ENCODE data around the gene ARHGAP6. TPM values are rescaled to one million over a fixed set of nuclear protein-coding genes. Genes with fewer than 3 reads are reported as not detected.
"Not testable (repeated sequence)": the region's sequence is repeated elsewhere in the genome, so short reads cannot be mapped to it uniquely, and the experiment has no call there.

ARHGAP6 gene
- total RNA-seq, 6 experiments from 2014 or later, result 0.38 to 1.2 (median 0.78) TPM

DNA sequence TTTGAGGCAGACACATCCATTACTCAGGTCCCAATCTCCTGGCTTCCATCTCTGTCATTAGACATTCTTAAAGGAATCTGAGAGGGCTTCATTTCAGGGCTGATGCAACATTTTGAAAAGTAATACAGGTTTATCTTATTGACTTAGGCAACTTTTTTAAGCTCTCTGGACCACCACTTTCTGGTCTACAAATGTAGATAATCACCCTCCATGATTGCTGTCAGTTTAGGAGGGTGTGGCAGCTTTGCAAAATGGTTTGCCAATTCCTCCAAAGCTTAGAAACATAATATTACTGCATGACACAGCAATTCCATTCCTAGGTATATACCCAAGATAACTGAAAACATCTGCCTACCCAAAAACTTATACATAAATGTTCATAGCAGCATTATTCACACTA is 77.6 kb downstream of the ARHGAP6 start:
- no peak for TF ChIP-seq POLR2A (IDR thresholded peaks at IDR 0.05)
- TF ChIP-seq, protein P1, sequence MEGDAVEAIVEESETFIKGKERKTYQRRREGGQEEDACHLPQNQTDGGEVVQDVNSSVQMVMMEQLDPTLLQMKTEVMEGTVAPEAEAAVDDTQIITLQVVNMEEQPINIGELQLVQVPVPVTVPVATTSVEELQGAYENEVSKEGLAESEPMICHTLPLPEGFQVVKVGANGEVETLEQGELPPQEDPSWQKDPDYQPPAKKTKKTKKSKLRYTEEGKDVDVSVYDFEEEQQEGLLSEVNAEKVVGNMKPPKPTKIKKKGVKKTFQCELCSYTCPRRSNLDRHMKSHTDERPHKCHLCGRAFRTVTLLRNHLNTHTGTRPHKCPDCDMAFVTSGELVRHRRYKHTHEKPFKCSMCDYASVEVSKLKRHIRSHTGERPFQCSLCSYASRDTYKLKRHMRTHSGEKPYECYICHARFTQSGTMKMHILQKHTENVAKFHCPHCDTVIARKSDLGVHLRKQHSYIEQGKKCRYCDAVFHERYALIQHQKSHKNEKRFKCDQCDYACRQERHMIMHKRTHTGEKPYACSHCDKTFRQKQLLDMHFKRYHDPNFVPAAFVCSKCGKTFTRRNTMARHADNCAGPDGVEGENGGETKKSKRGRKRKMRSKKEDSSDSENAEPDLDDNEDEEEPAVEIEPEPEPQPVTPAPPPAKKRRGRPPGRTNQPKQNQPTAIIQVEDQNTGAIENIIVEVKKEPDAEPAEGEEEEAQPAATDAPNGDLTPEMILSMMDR (IDR thresholded peaks at IDR 0.05), result no peak
- H3K4me3 ChIP-seq, result no peak overlapping the region
- no peaks in the 10 kb centered on the region for H3K27me3 ChIP-seq
- DNase-seq (no peak), ATAC-seq (no peak)
- no peak overlapping the region for H3K27ac ChIP-seq
- intact Hi-C loops (cut with DNase I), result no loop called here
- H3K9me3 ChIP-seq, result no peaks in the 10 kb centered on the region
- H3K4me1 ChIP-seq, result no peaks in the 10 kb centered on the region
- no peaks in the 10 kb centered on the region for H3K36me3 ChIP-seq

GRCh38 chrX:11585174-11585573 is 80.5 kb downstream of the ARHGAP6 start:
- no peaks in the 10 kb centered on the region for H3K4me1 ChIP-seq
- H3K27me3 ChIP-seq, result peaks cover 0 to 6% of the 10 kb centered on the region in 2 donors
- ATAC-seq (no peak), DNase-seq (no peak)
- H3K4me3 ChIP-seq, result no peak overlapping the region
- H3K9me3 ChIP-seq, result no peaks in the 10 kb centered on the region
- H3K27ac ChIP-seq, result no peak overlapping the region
- TF ChIP-seq, protein P1 (IDR thresholded peaks at IDR 0.05), result no peak
- TF ChIP-seq POLR2A (IDR thresholded peaks at IDR 0.05), result no peak
- no peaks in the 10 kb centered on the region for H3K36me3 ChIP-seq
- 15% methylated on average over 1 of the region's 1 CpG for WGBS (ENCODE audit: insufficient coverage, low coverage, low lambda C conversion rate, missing lambda C conversion rate)
- intact Hi-C loops (cut with DNase I), result no loop called here

- Histone ChIP-seq H3K27ac (no peak overlapping the region), H3K4me3 (no peak overlapping the region), H3K4me1 (no peaks in the 10 kb centered on the region), H3K9me3 (no peaks in the 10 kb centered on the region), H3K27me3 (peaks cover 0 to 12% of the 10 kb centered on the region in 2 donors), H3K36me3 (no peaks in the 10 kb centered on the region)
- DNase-seq, result no peak
- ATAC-seq, result no peak
- 29% methylated on average over 2 of the region's 2 CpGs for WGBS (ENCODE audit: insufficient coverage, low coverage, low lambda C conversion rate, missing lambda C conversion rate)
- TF ChIP-seq, protein P1 (IDR thresholded peaks at IDR 0.05), result no peak
- no peak for TF ChIP-seq POLR2A (IDR thresholded peaks at IDR 0.05)
- intact Hi-C loops (cut with DNase I), result no loop called here
Observed at GRCh38 chrX:11580789-11581188, 84.9 kb downstream of the ARHGAP6 start.

- WGBS (ENCODE audit: insufficient coverage, low coverage, low lambda C conversion rate, missing lambda C conversion rate), result 36% methylated on average over 7 of the region's 7 CpGs
- TF ChIP-seq POLR2A (IDR thresholded peaks at IDR 0.05), result no peak
- TF ChIP-seq, protein P1 (IDR thresholded peaks at IDR 0.05), result no peak
- Histone ChIP-seq H3K27ac (no peak overlapping the region), H3K36me3 (no peaks in the 10 kb centered on the region), H3K4me1 (no peaks in the 10 kb centered on the region), H3K27me3 (peaks cover 0 to 12% of the 10 kb centered on the region in 2 donors), H3K9me3 (no peaks in the 10 kb centered on the region), H3K4me3 (no peak overlapping the region)
- DNase-seq, result no peak
- no peak for ATAC-seq
- intact Hi-C loops (cut with DNase I), result no loop called here
Observed at GRCh38 chrX:11579636-11580600, 85.8 kb downstream of the ARHGAP6 start.

GRCh38 chrX:11578301-11578700 is 87.4 kb downstream of the ARHGAP6 start:
- 64% methylated on average over 1 of the region's 1 CpG for WGBS (ENCODE audit: insufficient coverage, low coverage, low lambda C conversion rate, missing lambda C conversion rate)
- DNase-seq; H3K4me1 ChIP-seq; H3K9me3 ChIP-seq; H3K4me3 ChIP-seq; H3K36me3 ChIP-seq; intact Hi-C loops (cut with DNase I); H3K27ac ChIP-seq; ATAC-seq: not testable (repeated sequence)
- peaks cover 0 to 12% of the 10 kb centered on the region in 2 donors for H3K27me3 ChIP-seq
